Type B pancreatic cell (in vitro differentiated cells): ENCODE measurements around the gene PHF21A. TPM values are rescaled to one million over a fixed set of nuclear protein-coding genes. Genes with fewer than 3 reads are reported as not detected.

ENCODE experiments used
- DNase-seq: peaks from one replicate; pipeline ENCODE4 v3.0.0; 2021; ENCODE audit warnings: mixed read lengths; ENCODE audit not compliant: unreplicated experiment; ENCODE audit errors: extremely low spot score
- H3K27ac Mint-ChIP-seq: 2 replicates; pipeline ENCODE4 v1.8.0; 2021; ENCODE audit warnings: mild to moderate bottlenecking, mixed read lengths
- H3K27me3 Mint-ChIP-seq: 2 replicates; pipeline ENCODE4 v1.8.0; 2021; ENCODE audit warnings: mixed read lengths
- H3K36me3 Mint-ChIP-seq: 2 replicates; pipeline ENCODE4 v1.8.0; 2021; ENCODE audit warnings: mixed read lengths
- H3K4me1 Mint-ChIP-seq: one replicate; pipeline ENCODE4 v1.8.0; 2021; ENCODE audit warnings: mixed read lengths; ENCODE audit not compliant: unreplicated experiment
- H3K4me3 Mint-ChIP-seq: 2 replicates; pipeline ENCODE4 v1.8.0; 2021; ENCODE audit warnings: mild to moderate bottlenecking, mixed read lengths
- H3K9me3 Mint-ChIP-seq: 2 replicates; pipeline ENCODE4 v1.8.0; 2021; ENCODE audit warnings: mixed read lengths
- total RNA-seq: library from RNA; stranded (reverse); gene quantifications from 2 replicates; pipeline ENCODE4 v1.2.1, GENCODE V29; 2021; ENCODE audit warnings: low replicate concordance
- TF ChIP-seq, protein P1 (sequence below): fragments of 200-600 bp; sonication (generic); conservative IDR thresholded peaks from 2 replicates; pipeline ENCODE4 v1.5.0; 2021; ENCODE audit warnings: antibody characterized with exemption, mild to moderate bottlenecking

Gene PHF21A
- total RNA-seq, 1 donor from 2014 or later: 62.4 TPM

DNA sequence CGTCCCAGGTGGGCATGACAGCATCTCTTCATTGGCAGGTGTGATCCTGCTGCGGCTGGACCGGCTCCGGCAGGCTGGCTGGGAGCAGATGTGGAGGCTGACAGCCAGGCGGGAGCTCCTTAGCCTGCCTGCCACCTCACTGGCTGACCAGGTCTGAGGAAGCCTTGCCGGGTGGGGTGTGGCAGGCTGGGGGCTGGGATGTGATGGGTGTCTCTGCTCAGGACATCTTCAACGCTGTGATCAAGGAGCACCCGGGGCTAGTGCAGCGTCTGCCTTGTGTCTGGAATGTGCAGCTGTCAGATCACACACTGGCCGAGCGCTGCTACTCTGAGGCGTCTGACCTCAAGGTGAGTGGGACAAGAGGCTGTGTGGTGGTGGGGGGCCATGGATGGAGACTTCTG is 195.3 kb downstream of the PHF21A start:
- H3K27me3 Mint-ChIP-seq: peaks cover 28% of the 10 kb centered on the region
- H3K4me3 Mint-ChIP-seq: peak overlapping the region; percentile 20
- DNase-seq: peak; percentile 68
- H3K36me3 Mint-ChIP-seq: peaks cover 4% of the 10 kb centered on the region
- no peaks in the 10 kb centered on the region for H3K9me3 Mint-ChIP-seq
- H3K4me1 Mint-ChIP-seq: peaks cover 17% of the 10 kb centered on the region
- peak overlapping the region; percentile 58 for H3K27ac Mint-ChIP-seq
- TF ChIP-seq, protein P1, sequence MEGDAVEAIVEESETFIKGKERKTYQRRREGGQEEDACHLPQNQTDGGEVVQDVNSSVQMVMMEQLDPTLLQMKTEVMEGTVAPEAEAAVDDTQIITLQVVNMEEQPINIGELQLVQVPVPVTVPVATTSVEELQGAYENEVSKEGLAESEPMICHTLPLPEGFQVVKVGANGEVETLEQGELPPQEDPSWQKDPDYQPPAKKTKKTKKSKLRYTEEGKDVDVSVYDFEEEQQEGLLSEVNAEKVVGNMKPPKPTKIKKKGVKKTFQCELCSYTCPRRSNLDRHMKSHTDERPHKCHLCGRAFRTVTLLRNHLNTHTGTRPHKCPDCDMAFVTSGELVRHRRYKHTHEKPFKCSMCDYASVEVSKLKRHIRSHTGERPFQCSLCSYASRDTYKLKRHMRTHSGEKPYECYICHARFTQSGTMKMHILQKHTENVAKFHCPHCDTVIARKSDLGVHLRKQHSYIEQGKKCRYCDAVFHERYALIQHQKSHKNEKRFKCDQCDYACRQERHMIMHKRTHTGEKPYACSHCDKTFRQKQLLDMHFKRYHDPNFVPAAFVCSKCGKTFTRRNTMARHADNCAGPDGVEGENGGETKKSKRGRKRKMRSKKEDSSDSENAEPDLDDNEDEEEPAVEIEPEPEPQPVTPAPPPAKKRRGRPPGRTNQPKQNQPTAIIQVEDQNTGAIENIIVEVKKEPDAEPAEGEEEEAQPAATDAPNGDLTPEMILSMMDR: no peak

DNA sequence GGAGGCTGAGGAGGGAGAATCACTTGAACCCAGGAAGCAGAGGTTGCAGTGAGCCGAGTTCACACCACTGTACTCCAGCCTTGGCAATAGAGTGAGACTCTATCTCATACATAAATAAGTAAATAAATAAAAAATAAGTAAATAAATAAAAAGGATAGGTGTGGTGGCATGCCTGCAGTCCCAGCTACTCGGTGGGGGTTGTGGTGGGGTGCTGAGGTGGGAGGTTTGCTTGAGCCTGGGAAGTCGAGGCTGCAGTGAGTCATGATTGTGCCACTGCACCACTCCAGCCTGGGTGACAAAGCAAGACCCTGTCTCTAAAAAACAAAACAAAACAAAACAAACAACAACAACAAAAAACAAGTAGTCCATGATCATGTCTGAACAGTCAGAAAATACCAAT is 195.7 kb downstream of the PHF21A start:
- peaks cover 4% of the 10 kb centered on the region for H3K36me3 Mint-ChIP-seq
- peak overlapping the region; percentile 58 for H3K27ac Mint-ChIP-seq
- no peaks in the 10 kb centered on the region for H3K9me3 Mint-ChIP-seq
- DNase-seq: no peak
- H3K4me1 Mint-ChIP-seq: peaks cover 17% of the 10 kb centered on the region
- peaks cover 33% of the 10 kb centered on the region for H3K27me3 Mint-ChIP-seq
- H3K4me3 Mint-ChIP-seq: no peak overlapping the region
- TF ChIP-seq, protein P1: no peak

DNA sequence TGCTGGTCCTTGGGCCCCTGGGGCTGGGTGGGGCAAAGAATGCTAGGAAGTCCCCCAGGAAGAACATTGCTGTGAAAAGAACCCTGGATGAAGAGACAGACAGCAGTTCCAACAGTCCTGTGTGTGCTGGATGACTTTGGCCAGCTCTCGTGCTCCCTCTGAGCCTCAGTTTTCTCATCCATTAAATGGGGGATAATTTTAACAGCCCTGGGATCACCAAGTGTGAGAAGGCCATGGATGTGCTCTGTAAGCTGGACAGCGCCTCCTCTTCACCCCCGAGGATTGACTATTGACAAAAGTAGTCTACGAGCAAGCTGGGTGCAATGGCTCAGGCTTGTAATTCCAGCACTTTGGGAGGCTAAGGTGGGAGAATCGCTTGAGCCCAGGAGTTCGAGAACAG is 196.3 kb downstream of the PHF21A start:
- no peak overlapping the region for H3K4me3 Mint-ChIP-seq
- TF ChIP-seq, protein P1: no peak
- DNase-seq: no peak
- H3K27me3 Mint-ChIP-seq: peaks cover 34% of the 10 kb centered on the region
- peaks cover 2% of the 10 kb centered on the region for H3K36me3 Mint-ChIP-seq
- H3K9me3 Mint-ChIP-seq: no peaks in the 10 kb centered on the region
- H3K27ac Mint-ChIP-seq: no peak overlapping the region
- H3K4me1 Mint-ChIP-seq: peaks cover 13% of the 10 kb centered on the region

DNA sequence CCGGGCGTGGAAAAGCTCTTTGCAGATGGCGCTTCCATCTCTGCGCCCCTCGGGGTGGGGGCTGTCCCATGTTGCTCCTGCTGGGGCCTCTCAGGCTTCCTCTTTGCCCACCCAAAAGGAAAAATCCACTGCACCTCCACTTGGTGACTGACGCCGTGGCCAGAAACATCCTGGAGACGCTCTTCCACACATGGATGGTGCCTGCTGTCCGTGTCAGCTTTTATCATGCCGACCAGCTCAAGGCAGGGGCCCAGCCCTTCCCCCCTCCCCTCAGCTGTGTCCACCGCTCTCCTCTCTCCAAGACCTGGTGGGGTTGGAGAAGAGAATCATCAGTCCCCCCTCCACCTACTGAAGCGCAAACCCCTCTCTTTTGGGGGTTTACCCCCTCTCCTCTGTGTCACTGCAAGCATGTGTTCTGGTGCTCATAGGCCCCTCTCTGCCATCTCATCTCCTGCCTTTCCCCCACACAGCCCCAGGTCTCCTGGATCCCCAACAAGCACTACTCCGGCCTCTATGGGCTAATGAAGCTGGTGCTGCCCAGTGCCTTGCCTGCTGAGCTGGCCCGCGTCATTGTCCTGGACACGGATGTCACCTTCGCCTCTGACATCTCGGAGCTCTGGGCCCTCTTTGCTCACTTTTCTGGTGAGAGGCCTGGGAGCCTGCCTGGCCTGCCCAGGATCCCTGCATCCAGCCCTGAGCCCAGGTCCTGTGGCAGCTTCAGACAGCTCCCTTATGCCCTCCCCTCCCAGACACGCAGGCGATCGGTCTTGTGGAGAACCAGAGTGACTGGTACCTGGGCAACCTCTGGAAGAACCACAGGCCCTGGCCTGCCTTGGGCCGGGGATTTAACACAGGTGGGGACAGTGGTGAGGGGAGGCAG is 197.0 kb downstream of the PHF21A start:
- H3K27ac Mint-ChIP-seq: peak overlapping the region; percentile 73
- no peaks in the 10 kb centered on the region for H3K36me3 Mint-ChIP-seq
- no peak for DNase-seq
- H3K27me3 Mint-ChIP-seq: peaks cover 34% of the 10 kb centered on the region
- TF ChIP-seq, protein P1: no peak
- no peaks in the 10 kb centered on the region for H3K9me3 Mint-ChIP-seq
- peaks cover 11% of the 10 kb centered on the region for H3K4me1 Mint-ChIP-seq
- H3K4me3 Mint-ChIP-seq: peak overlapping the region; percentile 82

- DNase-seq: no peak
- peaks cover 34% of the 10 kb centered on the region for H3K27me3 Mint-ChIP-seq
- no peaks in the 10 kb centered on the region for H3K9me3 Mint-ChIP-seq
- peak within 1 kb of the TSS; percentile 90 for H3K27ac Mint-ChIP-seq
- TF ChIP-seq, protein P1: no peak
- peaks cover 11% of the 10 kb centered on the region for H3K4me1 Mint-ChIP-seq
- peak within 1 kb of the TSS; percentile 87 for H3K4me3 Mint-ChIP-seq
- H3K36me3 Mint-ChIP-seq: no peaks in the 10 kb centered on the region
Observed at GRCh38 chr11:45922425-45923082, 198.7 kb downstream of the PHF21A start, which contains the start of gene LARGE2. Gene LARGE2 (plus strand): TSS chr11:45922656. CDS start chr11:45922883, 227 bp downstream.
